Activated T-helper 1 cell treated with Interleukin-2 at 50 U/mL for 16 hours (primary cell): ENCODE data around the gene SDC1.

ENCODE experiments used
- DNase-seq: peaks from one replicate; pipeline ENCODE4 v3.0.0-alpha.2; 2020; ENCODE audit warnings: low read depth

Gene SDC1

DNA sequence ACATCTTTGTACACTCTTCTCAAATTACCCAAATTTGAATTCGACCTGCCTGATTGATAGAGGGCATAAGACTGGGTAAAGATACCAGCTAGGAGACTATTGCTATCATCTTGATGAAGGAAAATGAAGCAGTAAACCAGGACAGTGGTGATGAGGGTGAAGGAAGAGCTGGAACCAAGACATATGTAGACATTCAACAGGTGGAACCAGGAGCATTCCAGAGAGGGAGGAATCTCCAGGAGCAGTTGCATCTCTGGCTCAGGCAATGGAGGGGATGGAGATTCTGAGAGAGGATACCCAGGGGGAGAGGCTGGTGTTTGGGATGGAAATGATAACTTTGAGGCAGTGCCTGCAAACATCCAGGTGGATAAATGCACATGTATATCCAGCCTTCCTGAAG, 41.6 kb downstream of the SDC1 start:
- DNase-seq: no peak

DNA sequence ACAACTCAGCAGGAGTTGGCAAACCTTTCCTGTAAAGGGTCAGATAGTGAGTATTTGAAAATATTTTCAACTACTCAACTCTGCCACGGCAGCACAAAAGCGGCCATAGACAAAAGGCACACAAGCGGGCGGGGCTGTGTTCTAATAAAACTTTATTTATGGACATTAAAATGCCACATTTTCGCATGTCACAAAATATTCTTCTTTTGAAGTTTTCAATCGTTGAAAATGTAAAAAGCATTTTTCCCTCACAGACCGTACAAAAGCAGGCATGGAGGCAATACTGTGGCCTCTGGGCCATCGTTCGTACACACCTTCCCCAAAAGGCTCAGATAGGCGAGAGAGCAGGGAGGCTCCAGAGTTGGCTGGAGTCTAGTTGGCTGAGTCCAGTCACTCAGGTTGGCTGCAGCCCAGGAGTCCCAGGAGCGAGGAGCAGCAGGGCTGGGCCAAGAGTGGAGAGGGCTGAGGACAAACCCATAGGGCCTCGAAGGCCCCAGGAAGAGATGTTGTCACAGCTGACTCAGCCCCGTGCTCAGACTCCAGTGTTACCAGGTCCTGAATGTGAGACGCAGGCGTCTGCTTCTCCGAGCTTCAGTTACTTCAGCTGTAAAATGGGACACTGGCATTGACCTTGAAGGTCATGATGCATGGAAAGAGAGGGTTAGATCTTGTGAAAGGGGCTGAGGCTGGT, 42.5 kb downstream of the SDC1 start:
- no peak for DNase-seq

DNA sequence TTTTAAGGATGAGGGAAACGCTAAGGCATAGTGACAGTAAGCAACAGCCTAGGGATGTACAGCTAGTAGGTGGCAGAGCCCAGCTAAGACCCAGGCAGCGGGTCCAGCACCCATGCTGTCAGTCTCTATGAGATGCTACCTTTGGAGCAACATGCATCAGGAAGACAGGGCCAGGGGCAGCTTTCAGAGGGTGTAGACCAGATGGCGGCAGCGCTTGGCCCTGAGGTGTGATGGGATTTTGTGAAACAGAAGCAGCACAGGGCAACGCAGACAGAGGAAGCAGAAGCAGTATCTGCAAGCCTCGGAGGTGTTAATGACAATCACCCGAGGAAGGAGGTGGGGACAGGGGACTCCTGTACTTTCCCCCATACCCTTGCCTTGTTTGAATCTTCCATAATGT, 43.2 kb downstream of the SDC1 start:
- DNase-seq: no peak

DNA sequence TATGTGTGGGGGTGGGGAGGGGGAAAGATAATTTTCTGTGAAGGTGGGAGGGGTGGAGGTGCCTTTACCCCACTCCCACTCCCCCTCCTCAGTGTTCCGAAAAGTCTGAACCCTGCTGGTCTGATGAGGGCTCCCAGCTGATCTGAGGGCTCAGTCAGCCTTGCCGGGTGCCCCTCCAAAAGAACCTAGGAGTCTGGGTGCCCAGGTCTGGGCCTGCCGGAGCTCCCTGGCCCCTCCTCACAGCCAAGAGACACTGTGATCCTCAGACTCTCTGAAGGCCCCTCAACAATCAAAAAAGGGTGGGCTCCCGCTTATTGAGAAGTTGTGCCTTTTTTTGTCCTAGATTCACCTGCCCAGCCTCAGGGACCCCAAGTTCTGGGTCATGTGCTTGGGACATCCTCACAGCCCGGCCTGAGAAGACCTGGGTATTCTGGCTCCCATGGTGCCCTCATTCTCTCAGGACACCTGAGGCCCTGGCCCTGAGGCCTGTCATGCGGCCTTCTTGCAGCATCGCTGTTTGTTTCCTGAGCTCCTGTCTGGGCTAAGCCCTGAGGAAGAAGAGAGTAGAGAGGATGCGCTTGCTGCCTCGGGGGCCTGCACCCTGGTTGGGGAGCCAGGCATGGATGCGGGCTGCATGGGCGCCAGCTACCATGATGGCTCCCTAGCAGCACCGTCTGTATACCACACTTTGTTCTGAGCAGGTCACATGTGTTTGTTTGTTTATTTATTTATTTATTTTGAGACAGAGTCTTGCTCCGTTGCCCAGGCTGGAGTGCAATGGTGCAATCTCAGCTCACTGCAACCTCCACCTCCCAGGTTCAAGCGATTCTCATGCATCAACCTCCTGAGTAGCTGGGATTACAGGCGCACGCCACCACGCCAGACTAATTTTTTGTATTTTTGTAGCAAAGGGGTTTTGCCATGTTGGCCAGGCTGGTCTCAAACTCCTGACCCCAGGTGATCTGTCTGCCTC, 44.0 kb downstream of the SDC1 start:
- no peak for DNase-seq

DNA sequence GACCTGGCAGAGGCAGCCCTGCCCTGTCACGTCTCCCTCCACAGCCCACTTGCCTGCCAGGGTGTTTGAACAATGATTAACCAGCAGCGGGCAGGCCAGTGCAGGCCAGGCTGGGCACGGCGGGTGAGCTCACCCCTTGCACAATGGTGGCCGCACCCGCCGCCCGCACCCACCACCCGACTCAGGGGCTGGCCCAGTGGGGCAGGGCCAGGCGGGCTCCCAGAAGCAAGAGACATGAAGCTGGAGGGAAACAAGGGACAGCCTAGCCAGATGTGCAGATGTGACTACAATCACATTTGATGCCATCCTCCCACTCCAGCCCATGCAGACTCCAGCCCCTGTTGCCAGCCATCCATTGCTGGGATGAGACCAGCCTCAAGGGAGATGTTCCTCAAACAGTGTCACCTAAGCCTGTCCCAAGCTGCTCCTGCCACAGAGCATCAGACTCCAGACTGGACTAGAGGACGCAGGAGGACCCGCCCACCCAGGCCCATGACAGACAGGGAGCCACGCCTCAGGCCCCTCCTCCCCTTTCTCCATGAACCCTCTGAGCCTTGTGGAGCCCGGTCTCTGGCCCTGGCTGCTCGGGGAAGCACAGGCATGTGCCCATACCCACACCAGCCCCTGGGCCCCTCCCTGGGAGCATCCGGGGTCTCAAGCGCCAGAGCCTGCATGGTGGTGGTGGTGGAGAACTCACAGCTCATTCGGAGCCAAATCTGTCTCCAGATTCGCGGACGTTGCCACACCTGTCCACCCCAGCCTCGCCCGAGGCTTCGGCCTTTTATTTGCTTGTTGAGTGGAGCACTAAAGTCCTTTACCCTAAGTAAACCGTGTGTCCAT, 45.0 kb downstream of the SDC1 start:
- no peak for DNase-seq

DNA sequence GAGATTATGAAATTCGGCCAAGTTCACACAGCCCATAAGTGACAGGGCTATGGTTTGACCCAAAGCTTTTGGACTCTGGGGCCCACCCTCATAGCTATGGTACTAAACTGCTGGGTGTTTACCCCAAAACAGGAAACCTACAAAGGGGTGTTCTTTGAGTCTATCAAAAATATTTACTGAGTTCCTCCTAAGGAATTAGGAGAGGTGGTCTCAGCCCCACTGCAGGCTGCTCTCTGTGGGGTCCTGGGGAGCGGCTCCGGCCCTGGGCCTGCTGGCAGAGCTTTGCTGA, 45.5 kb downstream of the SDC1 start:
- no peak for DNase-seq

DNA sequence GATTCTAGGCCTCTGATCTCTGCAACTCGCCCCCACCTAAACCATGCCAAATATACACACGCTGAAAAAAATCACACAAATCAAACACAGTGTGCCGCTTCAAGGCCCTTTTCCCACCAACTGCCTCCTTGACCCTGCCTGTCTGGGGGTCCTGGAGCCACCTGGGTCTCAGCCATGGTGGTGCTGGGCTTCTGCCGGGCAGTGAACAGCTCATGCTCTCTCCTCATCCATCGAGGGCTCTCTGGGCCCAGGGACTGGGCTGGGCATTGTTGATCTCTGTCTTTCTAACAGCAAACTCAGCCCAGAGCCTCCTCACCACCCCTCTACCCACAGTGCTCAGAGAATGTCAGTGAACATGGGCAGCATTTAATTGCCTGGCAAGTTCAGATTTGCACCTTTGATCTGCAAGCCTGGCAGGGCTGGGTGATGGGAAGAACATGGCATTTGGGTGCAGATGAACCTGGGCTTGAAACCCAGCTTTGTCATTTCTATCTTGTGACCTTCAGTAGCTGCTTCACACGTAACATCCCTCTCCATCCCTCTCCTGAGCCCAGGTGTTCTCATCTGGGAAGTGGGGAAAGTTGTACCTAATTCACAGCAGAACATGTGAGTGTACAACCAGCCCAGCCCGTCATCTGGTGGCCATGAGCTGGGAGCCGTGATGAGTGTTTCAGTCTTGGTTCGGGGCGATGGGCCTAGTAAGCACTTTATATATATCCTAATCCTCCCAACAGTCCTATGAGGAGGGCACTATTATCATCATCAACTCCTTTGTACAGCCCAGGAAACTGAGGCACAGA, 46.1 kb downstream of the SDC1 start:
- no peak for DNase-seq

DNA sequence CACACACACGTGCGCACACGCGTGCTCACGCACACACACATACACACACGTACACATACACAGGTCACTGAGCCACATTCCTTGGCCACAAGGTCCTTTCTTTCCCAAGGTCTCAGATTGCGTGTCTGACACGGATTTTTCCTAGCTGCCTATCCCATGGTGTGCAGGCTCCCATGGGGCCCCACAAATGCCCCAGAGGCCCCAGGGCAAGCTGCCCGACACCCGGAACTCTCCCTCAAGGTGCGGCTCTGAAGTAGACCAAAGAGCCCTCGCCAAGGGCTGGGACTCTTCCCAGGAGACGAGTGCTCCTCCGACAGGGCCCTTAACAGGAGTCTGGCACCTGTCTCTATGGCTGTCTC, 46.7 kb downstream of the SDC1 start:
- DNase-seq: no peak

DNA sequence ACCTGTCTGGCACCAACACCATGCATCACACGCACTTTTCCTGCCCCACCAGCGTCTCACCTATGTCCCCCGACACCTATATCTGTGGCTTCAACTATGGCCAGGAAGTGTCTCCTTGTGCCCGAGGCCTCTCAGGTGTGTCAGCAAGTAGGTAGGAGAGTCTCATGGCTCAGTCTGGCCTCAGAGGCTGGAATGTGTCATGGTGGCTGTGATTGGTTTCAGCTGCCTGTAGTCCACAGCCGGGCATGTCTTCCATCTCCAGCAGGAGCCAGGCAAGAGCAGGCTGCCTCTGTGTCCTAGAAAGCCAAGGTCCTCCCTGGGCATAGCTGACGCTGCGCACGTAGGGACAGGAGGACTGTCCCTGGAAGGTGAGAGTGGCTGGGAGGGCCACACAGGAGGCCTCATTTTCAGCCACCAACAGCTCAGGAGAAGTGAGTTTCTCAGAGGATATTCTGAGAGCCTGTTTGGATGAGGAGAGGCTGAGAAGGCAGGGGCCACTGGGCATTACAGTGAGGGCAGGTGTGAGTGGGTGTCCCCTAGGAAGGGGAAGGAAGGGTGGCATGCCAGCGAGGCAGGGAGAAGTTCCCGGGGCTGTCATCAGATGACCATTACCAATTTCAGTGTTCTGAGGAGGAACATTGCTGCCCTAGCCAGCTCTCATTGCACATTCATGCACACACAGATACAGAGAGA, 47.2 kb downstream of the SDC1 start:
- DNase-seq: no peak

DNA sequence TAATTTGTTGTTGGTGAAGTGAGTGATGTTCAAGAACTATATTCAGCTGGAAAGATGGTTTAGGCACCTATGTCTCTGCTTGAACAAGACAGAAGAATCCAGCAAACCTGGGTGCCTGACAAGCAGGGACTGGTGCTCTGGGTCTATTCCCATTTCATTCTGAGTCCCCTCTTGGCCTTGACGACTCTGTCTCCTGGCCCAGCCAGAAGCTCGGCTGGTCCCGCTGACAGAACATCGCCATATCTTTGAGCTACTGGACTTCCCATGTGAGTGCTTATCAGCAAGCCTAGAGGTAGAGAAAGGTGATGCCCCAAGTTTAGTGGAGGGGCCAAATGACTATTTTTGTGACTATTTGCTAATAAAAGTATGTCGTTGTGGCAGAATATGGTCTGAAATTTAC, 48.2 kb downstream of the SDC1 start:
- DNase-seq: no peak

DNA sequence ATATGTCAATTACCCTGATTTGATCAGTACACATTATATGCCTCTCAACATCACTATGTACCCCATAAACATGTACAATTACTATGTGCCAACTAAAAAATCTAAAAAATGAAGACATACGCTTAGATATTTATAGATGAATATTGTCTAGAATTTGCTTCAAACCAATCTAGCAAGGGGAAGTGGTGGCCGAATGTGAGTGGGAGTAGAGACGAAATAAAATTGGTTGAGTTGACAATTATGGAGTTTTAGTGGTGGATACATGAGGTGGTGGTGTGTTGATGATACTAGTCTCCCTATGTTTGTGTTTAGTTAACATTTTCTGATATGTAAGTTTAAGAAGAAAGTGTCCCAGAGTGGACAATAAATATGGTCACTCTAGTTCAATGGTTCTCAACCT, 49.0 kb downstream of the SDC1 start:
- no peak for DNase-seq

DNA sequence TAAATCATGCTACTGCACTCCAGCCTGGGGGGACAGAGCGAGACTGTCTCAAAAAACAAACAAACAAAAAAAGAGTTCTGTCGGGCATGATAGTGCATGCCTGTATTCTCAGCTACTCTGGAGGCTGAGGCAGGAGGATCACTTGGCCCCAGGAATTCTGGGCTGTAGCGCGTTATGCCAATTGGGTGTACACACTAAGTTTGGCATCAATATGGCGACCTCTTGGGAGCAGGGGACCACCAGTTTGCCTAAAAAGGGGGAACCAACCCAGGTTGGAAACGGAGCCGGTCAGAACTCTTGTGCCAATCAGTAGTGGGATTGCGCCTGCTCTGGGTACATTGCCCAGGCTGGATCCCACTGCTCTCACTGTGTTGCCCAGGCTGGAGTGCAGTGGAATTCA, 49.7 kb downstream of the SDC1 start:
- DNase-seq: no peak

DNA sequence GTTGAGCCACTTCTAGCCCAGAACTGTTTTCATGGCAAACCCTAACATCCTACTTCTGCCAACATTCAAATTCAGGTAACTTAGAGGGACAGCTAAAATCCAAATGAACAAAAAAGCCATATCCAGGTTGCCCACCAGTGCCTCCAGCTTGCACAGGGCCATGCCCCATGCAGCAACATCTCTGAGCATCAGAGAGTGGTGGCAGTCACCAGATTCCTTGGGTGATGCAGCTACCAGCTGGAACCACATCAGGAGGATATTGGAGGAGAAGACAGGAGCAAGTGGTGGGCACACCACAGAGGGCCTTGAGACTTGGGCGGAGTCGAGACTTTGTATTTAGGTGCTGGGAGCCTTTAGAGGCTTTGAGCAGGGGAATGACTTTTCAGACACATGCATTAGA, 50.5 kb downstream of the SDC1 start:
- no peak for DNase-seq

DNA sequence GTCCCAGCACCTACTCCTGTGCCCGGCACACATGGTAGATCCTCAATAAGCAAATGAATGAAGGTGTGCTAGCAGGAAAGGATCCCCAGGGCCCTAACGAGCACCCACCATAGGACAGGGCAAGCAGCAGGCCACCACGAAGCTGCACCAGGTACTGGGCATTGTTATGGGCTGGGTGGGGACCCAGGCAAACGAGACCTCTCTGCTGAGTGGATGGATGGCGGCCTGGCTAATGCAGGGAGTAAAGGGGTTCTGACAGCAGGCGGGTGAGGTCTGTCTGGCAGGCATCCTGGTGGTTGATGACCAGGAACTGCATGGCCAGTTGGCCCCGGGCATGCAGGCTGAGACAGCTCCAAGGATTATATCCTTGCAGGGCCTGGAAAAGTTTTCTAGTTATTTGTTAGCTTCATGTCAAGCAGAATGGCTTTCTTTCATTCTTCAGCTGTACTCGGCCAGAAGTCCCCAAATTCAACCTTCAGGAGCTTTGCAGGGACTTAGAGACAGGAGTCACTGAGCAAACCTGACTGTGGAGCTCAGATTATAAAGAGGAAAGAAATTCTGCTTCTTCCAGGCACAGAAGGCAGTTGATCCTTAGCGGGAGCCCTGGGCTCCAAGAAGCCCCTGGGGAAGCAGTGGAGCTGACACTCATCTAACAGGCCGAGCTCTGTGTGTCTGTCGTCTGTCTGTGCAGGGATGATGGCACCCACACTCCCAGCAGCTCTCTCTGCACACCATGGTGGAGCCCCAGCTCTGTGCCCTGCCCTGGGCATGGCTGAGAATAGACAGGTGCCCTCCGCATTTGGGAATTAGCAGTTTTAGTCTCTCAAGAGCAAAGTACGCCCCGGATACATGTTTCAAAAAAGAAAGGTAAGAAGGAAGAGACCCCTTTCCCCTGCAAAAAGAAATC, 51.2 kb downstream of the SDC1 start:
- DNase-seq: no peak

DNA sequence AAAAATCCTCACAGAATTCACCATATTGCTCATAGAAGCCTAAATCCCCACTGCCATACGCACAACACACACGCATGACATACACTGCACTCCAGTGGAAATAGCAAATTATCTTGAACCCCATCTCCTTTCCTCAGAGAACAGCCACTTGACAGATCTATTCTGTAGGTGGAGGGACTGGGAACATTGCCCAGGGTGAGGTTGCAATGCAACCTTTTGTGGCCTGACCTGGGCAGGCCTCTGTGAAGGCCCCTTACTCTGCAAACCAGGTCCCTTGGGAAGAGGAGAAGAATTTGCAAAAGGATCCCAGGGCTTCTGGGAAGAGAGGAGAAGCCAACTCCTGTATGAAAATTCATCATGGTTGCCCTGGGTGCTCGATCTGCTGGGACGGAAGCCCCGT, 51.9 kb downstream of the SDC1 start:
- no peak for DNase-seq

DNA sequence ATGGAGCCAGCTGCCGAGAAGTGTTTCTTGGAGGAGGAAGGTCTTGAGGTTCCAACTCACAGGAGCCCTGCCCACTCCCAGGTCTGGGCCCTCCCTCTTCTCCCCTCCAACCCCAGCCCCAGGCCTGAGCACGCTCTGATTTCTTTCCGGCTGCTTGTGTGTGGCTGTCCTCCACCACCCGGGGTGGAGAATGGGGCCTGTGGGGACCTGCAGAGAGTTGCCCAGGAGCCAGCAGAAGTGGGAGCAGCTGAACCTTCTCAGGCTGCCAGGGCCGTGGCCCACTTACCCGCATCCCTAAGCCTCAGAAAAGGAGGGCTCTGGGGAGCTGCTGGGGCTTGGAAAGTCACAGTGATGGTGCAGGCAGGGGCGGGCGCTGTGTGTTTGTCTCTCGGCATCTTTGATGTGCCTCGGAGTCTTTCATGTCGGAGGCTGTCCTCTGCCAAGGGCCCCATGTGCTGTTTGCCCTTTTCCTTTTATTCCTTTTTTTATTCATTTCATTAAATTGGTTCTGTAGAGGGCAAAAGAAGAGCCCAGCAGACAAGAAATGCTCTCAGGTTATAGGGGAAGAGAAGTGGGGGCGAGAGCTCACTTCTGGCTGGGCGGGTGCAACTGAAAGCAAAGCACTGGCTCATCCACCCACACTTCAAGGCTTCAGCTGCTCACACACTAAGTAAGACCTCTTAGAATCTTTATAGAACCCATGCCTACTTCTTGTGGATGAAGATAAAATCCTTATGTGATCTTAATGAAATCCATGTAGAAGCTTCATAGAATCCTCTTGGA, 52.5 kb downstream of the SDC1 start:
- no peak for DNase-seq

DNA sequence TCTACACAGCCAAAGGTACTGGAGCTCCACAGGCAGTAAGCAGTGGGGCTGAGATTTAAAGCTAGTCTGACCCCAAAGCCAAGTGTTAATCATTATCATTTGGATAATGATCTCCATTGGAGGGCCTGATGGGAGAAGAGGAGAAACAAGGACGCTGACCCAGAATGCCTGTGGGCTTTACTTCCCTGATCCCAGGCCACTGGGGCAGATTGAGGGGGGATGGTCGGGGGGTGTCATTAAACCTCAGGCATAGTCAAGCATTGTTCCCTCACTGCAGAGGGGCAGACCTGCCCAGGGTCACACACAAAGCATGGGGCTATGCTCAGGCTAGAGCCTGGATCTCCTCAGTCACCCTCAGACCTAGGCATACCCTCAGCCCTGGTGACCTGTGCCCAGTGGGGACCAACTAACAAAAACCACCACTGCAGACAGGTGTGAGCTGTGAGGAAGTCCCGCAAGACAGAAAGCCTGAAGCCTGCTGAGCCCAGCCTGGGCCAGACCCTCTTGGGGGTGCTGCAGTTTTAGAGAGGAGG, 53.4 kb downstream of the SDC1 start:
- DNase-seq: no peak

DNA sequence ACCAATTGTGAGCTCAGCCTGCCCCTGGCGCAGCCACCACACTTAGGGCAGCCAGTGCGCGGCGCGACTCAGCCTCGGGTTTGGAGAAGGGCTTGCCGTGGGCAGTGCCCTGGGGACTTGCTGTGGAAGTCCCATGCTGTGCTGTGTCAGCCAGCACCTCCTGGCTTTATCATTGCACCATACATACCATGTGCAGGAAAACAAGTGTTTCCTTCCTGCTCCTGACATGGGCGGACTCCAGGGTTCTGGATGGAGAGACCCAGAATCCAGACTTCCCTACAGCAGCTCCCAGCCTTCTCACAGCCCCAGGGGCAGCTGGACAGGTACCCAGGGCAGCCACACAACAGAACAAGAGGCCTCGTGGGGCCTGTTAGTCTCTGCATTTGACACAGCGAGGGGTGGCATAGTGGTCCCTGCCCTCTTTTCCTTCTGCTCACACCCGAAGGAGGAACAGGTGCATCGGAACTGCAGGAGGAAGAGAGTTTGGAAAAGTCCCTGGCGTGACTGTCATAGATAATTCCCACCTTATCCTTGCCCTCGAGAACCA, 54.2 kb downstream of the SDC1 start:
- no peak for DNase-seq
